CD4-positive, CD25-positive, alpha-beta regulatory T cell (primary cell): ENCODE data around the gene DOCK1. TPM values are rescaled to one million over a fixed set of nuclear protein-coding genes. Genes with fewer than 3 reads are reported as not detected.

Experiments
- ATAC-seq, 2 donors: fragments of 150-1000 bp; cut with Tn5 transposase; one replicate each; pipeline ENCODE4 v1.10.0; 2021; ENCODE audit warnings: low read depth in 2 of 2, moderate number of reproducible peaks in 2 of 2, moderate library complexity in 1 of 2
- DNase-seq, 3 donors: peaks; one replicate each; pipeline versions ENCODE4 v3.0.0 to v3.0.0-alpha.2; 2012 to 2022; ENCODE audit warnings: mixed read lengths in 1 of 3
- H3K27ac ChIP-seq: one replicate; pipeline ENCODE4 v1.7.0; 2013; ENCODE audit warnings: mild to moderate bottlenecking, low read length; ENCODE audit not compliant: insufficient read depth, poor library complexity, severe bottlenecking
- H3K27me3 ChIP-seq: one replicate; pipeline ENCODE4 v1.7.0; 2013; ENCODE audit warnings: low read length; ENCODE audit not compliant: control insufficient read depth, insufficient read depth
- H3K36me3 ChIP-seq: one replicate; pipeline ENCODE4 v1.7.0; 2013; ENCODE audit warnings: mild to moderate bottlenecking, low read length, moderate library complexity; ENCODE audit not compliant: control insufficient read depth, insufficient read depth
- H3K4me1 ChIP-seq: 2 replicates; pipeline ENCODE4 v1.7.0; 2013; ENCODE audit warnings: mild to moderate bottlenecking, low read length; ENCODE audit not compliant: insufficient read depth, control insufficient read depth, poor library complexity, severe bottlenecking
- H3K4me3 ChIP-seq: one replicate; pipeline ENCODE4 v1.7.0; 2013; ENCODE audit warnings: low read depth, mild to moderate bottlenecking, low read length, moderate library complexity
- H3K9me3 ChIP-seq, 2 experiments: 1 replicate in 1 of 2; 2 replicates in 1 of 2; pipeline ENCODE4 v1.7.0; 2013; ENCODE audit warnings: low read length in 2 of 2, mild to moderate bottlenecking in 1 of 2, moderate library complexity in 1 of 2; ENCODE audit not compliant: control insufficient read depth in 2 of 2
- H3K27ac Mint-ChIP-seq, 3 donors: one replicate each; pipeline ENCODE4 v1.8.0; 2020 to 2022; ENCODE audit warnings: mild to moderate bottlenecking in 3 of 3, mixed read lengths in 3 of 3, moderate library complexity in 2 of 3
- H3K27me3 Mint-ChIP-seq: one replicate; pipeline ENCODE4 v1.8.0; 2022; ENCODE audit warnings: mild to moderate bottlenecking, mixed read lengths
- H3K36me3 Mint-ChIP-seq: one replicate; pipeline ENCODE4 v1.8.0; 2020; ENCODE audit warnings: mixed read lengths
- H3K4me1 Mint-ChIP-seq, 4 donors: one replicate each; pipeline ENCODE4 v1.8.0; 2020 to 2022; ENCODE audit warnings: mixed read lengths in 4 of 4, mild to moderate bottlenecking in 1 of 4
- H3K4me3 Mint-ChIP-seq, 4 donors: one replicate each; pipeline ENCODE4 v1.8.0; 2020 to 2022; ENCODE audit warnings: mild to moderate bottlenecking in 4 of 4, mixed read lengths in 4 of 4, moderate library complexity in 3 of 4
- H3K9me3 Mint-ChIP-seq, 7 donors: one replicate each; pipeline ENCODE4 v1.8.0; 2020 to 2022; ENCODE audit warnings: mixed read lengths in 7 of 7, mild to moderate bottlenecking in 3 of 7, moderate library complexity in 2 of 7
- polyA plus RNA-seq, 4 donors: library from polyadenylated mRNA; unstranded; fragments of 300-500 nt; fragmentation: Illumina TruSeq; gene quantifications; one replicate each; pipeline ENCODE4 v1.2.3, GENCODE V29; 2021
- total RNA-seq: library from RNA; stranded (reverse); gene quantifications from one replicate; pipeline ENCODE4 v1.2.3, GENCODE V29; 2022

Gene DOCK1
- total and polyA plus RNA-seq, 5 donors from 2014 or later = 0.20 TPM; not detected in 4

DNA sequence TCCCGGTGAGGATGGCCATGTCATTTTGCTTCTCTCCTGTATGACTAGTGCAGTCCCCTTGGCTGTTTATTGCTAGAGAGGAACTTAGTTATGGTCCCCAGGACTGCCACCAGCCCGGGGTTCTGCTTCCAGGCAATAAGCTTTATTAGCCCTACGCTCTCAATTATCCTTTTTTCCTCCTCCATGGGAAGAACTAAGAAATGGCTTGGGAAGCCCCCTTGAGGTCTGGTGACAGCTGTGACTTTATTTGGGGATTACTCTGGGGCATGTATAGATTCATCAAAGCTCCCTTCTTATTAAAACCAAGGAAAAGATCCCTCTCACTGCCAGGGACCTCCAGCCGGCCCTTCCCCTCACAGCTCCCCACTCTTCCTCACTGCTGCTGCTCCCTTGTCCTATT, 446.3 kb downstream of the DOCK1 start:
- H3K27me3 ChIP-seq = no peaks in the 10 kb centered on the region
- H3K27ac ChIP-seq = no peak overlapping the region
- Mint-ChIP-seq H3K36me3 (no peaks in the 10 kb centered on the region), H3K4me1 (no peaks in the 10 kb centered on the region), H3K27ac (no peak overlapping the region), H3K4me3 (no peak overlapping the region), H3K9me3 (no peaks in the 10 kb centered on the region), H3K27me3 (no peaks in the 10 kb centered on the region)
- ATAC-seq (no peak), DNase-seq (no peak)
- no peaks in the 10 kb centered on the region for H3K4me1 ChIP-seq
- H3K4me3 ChIP-seq = no peak overlapping the region
- H3K36me3 ChIP-seq = no peaks in the 10 kb centered on the region
- no peaks in the 10 kb centered on the region for H3K9me3 ChIP-seq

DNA sequence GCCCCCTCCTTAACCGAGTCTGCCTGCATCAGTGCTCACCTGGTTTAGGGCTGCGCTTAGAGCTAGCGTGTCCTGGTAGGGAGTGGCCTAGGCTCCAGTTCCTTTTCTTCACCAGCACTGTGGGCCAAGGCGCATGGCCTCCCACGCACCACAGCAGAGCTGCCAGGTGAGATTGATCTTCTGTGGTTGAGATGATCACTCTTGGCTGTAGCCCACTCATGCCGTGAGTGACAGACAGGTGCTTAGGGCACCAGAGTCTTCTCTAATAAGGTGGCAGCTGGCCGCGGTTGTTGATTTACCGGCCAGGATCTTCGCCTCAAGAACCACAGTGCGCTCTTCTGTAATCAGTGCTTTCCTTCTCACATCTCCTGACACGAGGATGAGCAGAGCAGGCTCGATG, 448.3 kb downstream of the DOCK1 start:
- no peak overlapping the region for H3K4me3 Mint-ChIP-seq
- DNase-seq = no peak

DNA sequence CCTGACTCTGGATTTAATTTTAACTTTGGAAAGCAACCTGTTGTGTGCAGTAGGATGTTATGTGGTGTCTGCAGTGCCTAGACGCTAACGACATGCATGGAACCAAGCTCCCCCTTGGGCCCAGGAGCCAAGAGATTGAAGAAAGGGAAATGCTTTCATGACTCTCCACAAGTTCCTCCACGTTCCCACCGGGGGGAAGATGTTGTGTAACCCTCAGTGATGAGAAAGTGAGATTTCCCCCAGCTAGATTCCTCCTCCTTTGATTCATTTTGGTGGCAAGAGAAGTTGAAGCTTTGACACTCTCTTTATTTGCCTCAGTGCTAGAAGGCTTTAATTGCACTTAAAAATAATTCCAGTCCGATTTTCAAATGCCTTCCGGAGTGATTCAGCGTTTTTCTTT, 449.0 kb downstream of the DOCK1 start:
- Histone ChIP-seq H3K27me3 (no peaks in the 10 kb centered on the region), H3K27ac (no peak overlapping the region)
- no peak overlapping the region for H3K27ac Mint-ChIP-seq

More for the DNA sequence above, 448.3 kb downstream of the DOCK1 start:
- Mint-ChIP-seq H3K9me3 (no peaks in the 10 kb centered on the region), H3K36me3 (no peaks in the 10 kb centered on the region), H3K4me1 (no peaks in the 10 kb centered on the region), H3K27me3 (no peaks in the 10 kb centered on the region), H3K27ac (no peak overlapping the region)
- no peak for ATAC-seq
- Histone ChIP-seq H3K4me1 (no peaks in the 10 kb centered on the region), H3K27ac (no peak overlapping the region), H3K27me3 (no peaks in the 10 kb centered on the region), H3K9me3 (no peaks in the 10 kb centered on the region), H3K4me3 (no peak overlapping the region), H3K36me3 (no peaks in the 10 kb centered on the region)

DNA sequence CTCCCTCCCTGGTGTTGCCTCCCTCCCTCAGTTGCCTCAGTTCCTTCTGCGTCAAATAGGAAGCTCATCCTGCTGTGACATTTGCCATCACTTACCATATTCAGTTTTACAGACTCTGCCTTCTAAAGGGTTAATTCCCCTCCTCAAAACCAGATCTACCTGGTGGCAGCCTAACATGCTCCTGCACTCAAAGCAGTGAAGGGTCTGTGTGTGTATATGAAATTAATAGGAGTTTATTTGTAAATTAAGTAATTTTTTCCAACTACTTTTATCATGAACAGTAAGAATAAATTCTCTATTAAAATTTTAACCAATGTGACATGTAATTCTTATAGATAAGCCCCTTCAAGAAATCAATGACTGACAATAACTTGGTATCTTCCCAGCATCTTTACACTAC, 449.8 kb downstream of the DOCK1 start:
- no peak overlapping the region for H3K27ac ChIP-seq
- DNase-seq = no peak
- H3K4me3 Mint-ChIP-seq = no peak overlapping the region
- no peaks in the 10 kb centered on the region for H3K9me3 ChIP-seq
- H3K36me3 ChIP-seq = no peaks in the 10 kb centered on the region
- no peaks in the 10 kb centered on the region for H3K36me3 Mint-ChIP-seq
- H3K27me3 Mint-ChIP-seq = no peaks in the 10 kb centered on the region
- no peaks in the 10 kb centered on the region for H3K9me3 Mint-ChIP-seq
- H3K27me3 ChIP-seq = no peaks in the 10 kb centered on the region
- H3K27ac Mint-ChIP-seq = no peak overlapping the region
- no peaks in the 10 kb centered on the region for H3K4me1 ChIP-seq
- H3K4me1 Mint-ChIP-seq = no peaks in the 10 kb centered on the region
- no peak for ATAC-seq
- H3K4me3 ChIP-seq = no peak overlapping the region

More for the DNA sequence above, 449.0 kb downstream of the DOCK1 start:
- no peaks in the 10 kb centered on the region for H3K27me3 Mint-ChIP-seq
- ATAC-seq = no peak
- no peak for DNase-seq
- H3K36me3 Mint-ChIP-seq = no peaks in the 10 kb centered on the region
- H3K4me1 Mint-ChIP-seq = no peaks in the 10 kb centered on the region
- H3K36me3 ChIP-seq = no peaks in the 10 kb centered on the region
- no peaks in the 10 kb centered on the region for H3K9me3 Mint-ChIP-seq
- no peak overlapping the region for H3K4me3 ChIP-seq
- no peaks in the 10 kb centered on the region for H3K4me1 ChIP-seq
- no peaks in the 10 kb centered on the region for H3K9me3 ChIP-seq
- no peak overlapping the region for H3K4me3 Mint-ChIP-seq

DNA sequence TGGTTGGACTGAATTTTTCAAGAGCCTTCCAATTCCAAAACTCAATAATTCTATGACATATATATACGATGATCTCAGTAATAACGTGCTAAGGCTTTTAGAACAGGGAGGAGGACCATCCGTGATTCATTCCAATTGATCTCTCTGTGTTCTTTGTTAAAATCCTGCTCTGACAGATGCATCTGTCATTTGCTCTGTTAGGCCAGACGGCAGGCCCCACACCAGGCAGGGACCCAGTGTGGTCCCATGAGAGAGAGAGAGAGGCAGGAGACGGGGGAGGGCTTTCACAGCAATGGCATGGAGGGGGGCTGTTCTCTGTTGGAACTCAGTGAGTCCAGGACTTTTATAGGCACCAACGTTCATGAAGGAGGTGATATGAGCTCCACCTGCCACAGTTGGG, 451.1 kb downstream of the DOCK1 start:
- Histone ChIP-seq H3K9me3 (no peaks in the 10 kb centered on the region), H3K27me3 (no peaks in the 10 kb centered on the region), H3K4me1 (no peaks in the 10 kb centered on the region), H3K4me3 (no peak overlapping the region), H3K36me3 (no peaks in the 10 kb centered on the region), H3K27ac (no peak overlapping the region)
- Mint-ChIP-seq H3K36me3 (no peaks in the 10 kb centered on the region), H3K27ac (no peak overlapping the region), H3K4me3 (no peak overlapping the region), H3K4me1 (no peaks in the 10 kb centered on the region), H3K27me3 (no peaks in the 10 kb centered on the region), H3K9me3 (no peaks in the 10 kb centered on the region)
- DNase-seq (no peak), ATAC-seq (no peak)

DNA sequence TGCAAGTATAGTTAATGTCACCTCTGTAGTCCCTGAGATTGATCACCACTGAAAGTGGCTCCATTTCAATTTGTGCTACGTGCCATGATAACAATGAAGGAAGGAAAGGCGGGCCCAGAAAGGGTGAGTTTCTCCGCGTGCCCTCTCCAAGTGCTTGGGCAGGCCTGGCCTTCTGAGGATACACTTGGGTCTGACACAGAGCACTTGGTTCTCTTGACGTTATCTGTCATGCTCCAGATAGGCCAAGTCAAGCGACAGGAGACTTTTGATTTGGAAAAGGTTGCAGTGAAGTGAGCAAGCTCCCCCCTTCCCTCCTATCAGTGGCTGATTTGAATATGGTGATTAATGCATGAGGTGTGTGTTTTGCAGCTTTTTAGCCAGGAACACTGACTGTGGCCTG, 452.0 kb downstream of the DOCK1 start:
- no peak overlapping the region for H3K4me3 Mint-ChIP-seq
- Histone ChIP-seq H3K27ac (no peak overlapping the region), H3K4me3 (no peak overlapping the region), H3K27me3 (no peaks in the 10 kb centered on the region), H3K36me3 (no peaks in the 10 kb centered on the region), H3K4me1 (no peaks in the 10 kb centered on the region), H3K9me3 (no peaks in the 10 kb centered on the region)
- no peak for DNase-seq
- H3K4me1 Mint-ChIP-seq = no peaks in the 10 kb centered on the region
- no peaks in the 10 kb centered on the region for H3K36me3 Mint-ChIP-seq
- no peak for ATAC-seq
- no peaks in the 10 kb centered on the region for H3K27me3 Mint-ChIP-seq
- no peaks in the 10 kb centered on the region for H3K9me3 Mint-ChIP-seq
- H3K27ac Mint-ChIP-seq = no peak overlapping the region

DNA sequence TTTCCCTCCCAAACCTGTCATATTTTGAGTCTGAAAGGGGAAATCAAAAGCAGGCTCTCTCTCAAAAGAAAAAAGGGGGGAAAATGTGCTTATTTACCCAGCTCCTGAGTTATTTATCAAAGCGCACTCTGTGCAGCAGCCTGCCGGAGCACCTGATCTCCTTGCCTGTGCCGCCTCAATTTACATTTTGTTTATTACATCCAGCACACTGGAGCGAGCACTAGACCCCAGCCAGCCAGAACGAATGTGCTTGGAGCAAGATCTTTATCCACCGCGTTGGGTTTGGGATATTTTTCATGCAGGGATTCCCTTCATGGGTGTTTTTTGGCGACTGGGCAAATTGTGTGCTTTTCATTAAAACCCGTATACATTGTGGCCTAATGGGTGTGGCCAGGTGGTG, 453.1 kb downstream of the DOCK1 start:
- H3K4me3 ChIP-seq = no peak overlapping the region
- DNase-seq (no peak), ATAC-seq (no peak)
- no peaks in the 10 kb centered on the region for H3K36me3 ChIP-seq
- H3K27me3 ChIP-seq = no peaks in the 10 kb centered on the region
- Mint-ChIP-seq H3K36me3 (no peaks in the 10 kb centered on the region), H3K4me1 (no peaks in the 10 kb centered on the region), H3K9me3 (no peaks in the 10 kb centered on the region), H3K27me3 (no peaks in the 10 kb centered on the region), H3K4me3 (no peak overlapping the region), H3K27ac (no peak overlapping the region)
- no peaks in the 10 kb centered on the region for H3K9me3 ChIP-seq
- no peaks in the 10 kb centered on the region for H3K4me1 ChIP-seq
- no peak overlapping the region for H3K27ac ChIP-seq

DNA sequence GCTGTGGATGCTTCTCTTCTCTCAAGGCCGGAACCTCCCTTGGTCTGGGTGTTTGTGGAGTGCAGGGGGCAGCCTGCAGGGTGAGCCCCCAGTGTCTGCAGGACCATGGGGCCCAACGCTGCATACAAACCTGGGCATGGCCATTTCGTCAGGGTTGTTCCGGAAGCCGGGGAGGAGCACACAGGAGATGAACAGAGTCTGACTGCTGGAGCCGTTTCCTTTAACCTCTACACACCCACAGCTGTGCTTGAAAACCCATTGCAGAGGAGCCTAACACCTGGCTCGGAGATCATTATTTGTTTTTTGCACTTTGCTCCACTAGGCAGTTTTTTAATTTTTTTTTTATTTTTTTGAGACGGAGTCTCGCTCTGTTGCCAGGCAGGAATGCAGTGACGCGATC, 458.8 kb downstream of the DOCK1 start:
- H3K27ac Mint-ChIP-seq = no peak overlapping the region
- Histone ChIP-seq H3K4me1 (no peaks in the 10 kb centered on the region), H3K4me3 (no peak overlapping the region), H3K27me3 (no peaks in the 10 kb centered on the region), H3K27ac (no peak overlapping the region), H3K36me3 (no peaks in the 10 kb centered on the region), H3K9me3 (no peaks in the 10 kb centered on the region)
- no peaks in the 10 kb centered on the region for H3K9me3 Mint-ChIP-seq
- no peak for DNase-seq
- H3K4me1 Mint-ChIP-seq = no peaks in the 10 kb centered on the region
- no peak overlapping the region for H3K4me3 Mint-ChIP-seq
- no peaks in the 10 kb centered on the region for H3K36me3 Mint-ChIP-seq
- no peak for ATAC-seq
- no peaks in the 10 kb centered on the region for H3K27me3 Mint-ChIP-seq
